Breast epithelium (tissue), 4 donors: ENCODE measurements around the gene GID8. TPM values are rescaled to one million over a fixed set of nuclear protein-coding genes. Genes with fewer than 3 reads are reported as not detected.

Experiments
- DNase-seq, 2 donors: peaks; one replicate each; pipeline ENCODE4 v3.0.0-alpha.2; 2019; ENCODE audit warnings: low spot score in 2 of 2
- H3K27ac ChIP-seq, 2 donors: fragments of 200-600 bp; sonication (generic) in 1 of 2; one replicate each; pipeline ENCODE4 v1.5.1; 2016 to 2019; ENCODE audit warnings: mild to moderate bottlenecking in 1 of 2
- H3K27me3 ChIP-seq, 2 donors: fragments of 200-600 bp; sonication (generic) in 1 of 2; one replicate each; pipeline versions ENCODE4 v1.5.1 to v1.6.0; 2017 to 2019; ENCODE audit warnings: control low read depth in 1 of 2, mild to moderate bottlenecking in 1 of 2
- H3K36me3 ChIP-seq: fragments of 200-600 bp; one replicate; pipeline ENCODE4 v1.5.1; 2019
- H3K4me1 ChIP-seq, 2 donors: fragments of 200-600 bp; sonication (generic); one replicate each; pipeline ENCODE4 v1.5.1; 2016 to 2019; ENCODE audit warnings: control low read depth in 1 of 2
- H3K4me3 ChIP-seq, 3 donors: fragments of 200-600 bp; sonication (generic); 1 replicate in 2 of 3; 2 replicates in 1 of 3; pipeline ENCODE4 v1.5.1; 2016 to 2019; ENCODE audit warnings: mild to moderate bottlenecking in 3 of 3, moderate library complexity in 2 of 3
- H3K9me3 ChIP-seq, 2 donors: fragments of 200-600 bp; sonication (generic) in 1 of 2; one replicate each; pipeline ENCODE4 v1.5.1; 2016 to 2019; ENCODE audit warnings: control low read depth in 1 of 2
- POLR2A ChIP-seq: fragments of 450-650 bp; IDR thresholded peaks from one replicate; pipeline ENCODE4 v1.6.1; 2016; ENCODE audit warnings: antibody characterized with exemption, mild to moderate bottlenecking, moderate library complexity
- POLR2AphosphoS5 ChIP-seq, 3 donors: sonication (generic); formaldehyde crosslinking; IDR thresholded peaks; one replicate each; pipeline ENCODE4 v1.6.1; 2017; ENCODE audit warnings: antibody characterized with exemption in 3 of 3
- intact Hi-C: fragments of 100-400 bp; cut with DNase I; formaldehyde crosslinking; loops from one replicate; pipeline ENCODE4 v1.15.1; 2023; ENCODE audit warnings: low total_unique reads
- total RNA-seq, 3 donors: library from RNA; depleted of rRNA; stranded (reverse); fragments of >200 nt; gene quantifications; one replicate each; pipeline ENCODE4 v1.1.0, GENCODE V29; 2016
- TF ChIP-seq, protein P1 (sequence below), 3 donors: fragments of 450-650 bp; IDR thresholded peaks; one replicate each; pipeline ENCODE4 v1.5.1; 2016 to 2017; ENCODE audit warnings: antibody characterized with exemption in 3 of 3, mild to moderate bottlenecking in 3 of 3, moderate library complexity in 3 of 3

GID8 gene
- total RNA-seq, 3 donors from 2014 or later, result 30.2 to 36.7 (median 31.8) TPM

GRCh38 chr20:62961310-62961783, 23.4 kb downstream of the GID8 start:
- H3K27me3 ChIP-seq, result no peaks in the 10 kb centered on the region
- H3K36me3 ChIP-seq, result no peaks in the 10 kb centered on the region
- TF ChIP-seq POLR2A (no peak), POLR2AphosphoS5 (IDR thresholded peaks at IDR 0.05) (no peak)
- TF ChIP-seq, protein P1, sequence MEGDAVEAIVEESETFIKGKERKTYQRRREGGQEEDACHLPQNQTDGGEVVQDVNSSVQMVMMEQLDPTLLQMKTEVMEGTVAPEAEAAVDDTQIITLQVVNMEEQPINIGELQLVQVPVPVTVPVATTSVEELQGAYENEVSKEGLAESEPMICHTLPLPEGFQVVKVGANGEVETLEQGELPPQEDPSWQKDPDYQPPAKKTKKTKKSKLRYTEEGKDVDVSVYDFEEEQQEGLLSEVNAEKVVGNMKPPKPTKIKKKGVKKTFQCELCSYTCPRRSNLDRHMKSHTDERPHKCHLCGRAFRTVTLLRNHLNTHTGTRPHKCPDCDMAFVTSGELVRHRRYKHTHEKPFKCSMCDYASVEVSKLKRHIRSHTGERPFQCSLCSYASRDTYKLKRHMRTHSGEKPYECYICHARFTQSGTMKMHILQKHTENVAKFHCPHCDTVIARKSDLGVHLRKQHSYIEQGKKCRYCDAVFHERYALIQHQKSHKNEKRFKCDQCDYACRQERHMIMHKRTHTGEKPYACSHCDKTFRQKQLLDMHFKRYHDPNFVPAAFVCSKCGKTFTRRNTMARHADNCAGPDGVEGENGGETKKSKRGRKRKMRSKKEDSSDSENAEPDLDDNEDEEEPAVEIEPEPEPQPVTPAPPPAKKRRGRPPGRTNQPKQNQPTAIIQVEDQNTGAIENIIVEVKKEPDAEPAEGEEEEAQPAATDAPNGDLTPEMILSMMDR (IDR thresholded peaks at IDR 0.05), result no peak

DNA sequence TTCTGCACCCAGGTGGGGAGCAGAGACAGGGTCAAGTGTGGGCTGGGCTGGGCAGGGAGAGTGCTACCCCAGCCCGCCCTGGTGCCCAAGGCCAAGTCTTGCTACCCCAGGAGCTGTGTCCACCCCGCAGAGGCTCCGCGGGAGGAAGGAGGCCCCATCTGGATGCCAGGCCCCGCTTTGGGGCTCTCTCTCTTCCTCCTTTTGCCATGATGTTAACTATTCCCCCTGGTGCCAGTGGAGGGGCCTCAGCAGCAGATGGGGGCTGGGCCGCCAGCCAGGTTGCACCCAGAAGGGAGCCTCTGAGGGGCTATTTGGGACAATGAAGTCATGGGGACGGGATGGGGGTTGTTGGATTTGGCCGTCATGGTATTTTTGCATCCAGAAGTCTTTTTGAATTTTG, 23.9 kb downstream of the GID8 start:
- intact Hi-C loops, result no loop called here
- Histone ChIP-seq H3K36me3 (no peaks in the 10 kb centered on the region), H3K4me1 (no peaks in the 10 kb centered on the region), H3K4me3 (peak overlapping the region in 1 of 3 donors; percentile 11), H3K27me3 (no peaks in the 10 kb centered on the region), H3K9me3 (no peaks in the 10 kb centered on the region), H3K27ac (peak overlapping the region; percentile 62 to 75)
- TF ChIP-seq POLR2A (no peak), POLR2AphosphoS5 (IDR thresholded peaks at IDR 0.05) (no peak)
- TF ChIP-seq, protein P1 (IDR thresholded peaks at IDR 0.05), result no peak
- DNase-seq, result no peak

More at GRCh38 chr20:62961310-62961783, 23.4 kb downstream of the GID8 start:
- intact Hi-C loops, result no loop called here
- peak overlapping the region in 1 of 3 donors; percentile 11 for H3K4me3 ChIP-seq
- H3K9me3 ChIP-seq, result no peaks in the 10 kb centered on the region
- H3K27ac ChIP-seq, result peak overlapping the region; percentile 62 to 75
- peak in 1 of 2 donors; percentile 40 for DNase-seq
- H3K4me1 ChIP-seq, result no peaks in the 10 kb centered on the region

GRCh38 chr20:62962221-62962879, 24.4 kb downstream of the GID8 start:
- no peak overlapping the region for H3K4me3 ChIP-seq
- intact Hi-C loops, result no loop called here
- peak overlapping the region; percentile 62 to 75 for H3K27ac ChIP-seq
- TF ChIP-seq POLR2AphosphoS5 (IDR thresholded peaks at IDR 0.05) (no peak), POLR2A (no peak)
- TF ChIP-seq, protein P1 (IDR thresholded peaks at IDR 0.05), result no peak
- no peaks in the 10 kb centered on the region for H3K9me3 ChIP-seq
- no peak for DNase-seq
- no peaks in the 10 kb centered on the region for H3K4me1 ChIP-seq
- no peaks in the 10 kb centered on the region for H3K36me3 ChIP-seq
- H3K27me3 ChIP-seq, result no peaks in the 10 kb centered on the region

DNA sequence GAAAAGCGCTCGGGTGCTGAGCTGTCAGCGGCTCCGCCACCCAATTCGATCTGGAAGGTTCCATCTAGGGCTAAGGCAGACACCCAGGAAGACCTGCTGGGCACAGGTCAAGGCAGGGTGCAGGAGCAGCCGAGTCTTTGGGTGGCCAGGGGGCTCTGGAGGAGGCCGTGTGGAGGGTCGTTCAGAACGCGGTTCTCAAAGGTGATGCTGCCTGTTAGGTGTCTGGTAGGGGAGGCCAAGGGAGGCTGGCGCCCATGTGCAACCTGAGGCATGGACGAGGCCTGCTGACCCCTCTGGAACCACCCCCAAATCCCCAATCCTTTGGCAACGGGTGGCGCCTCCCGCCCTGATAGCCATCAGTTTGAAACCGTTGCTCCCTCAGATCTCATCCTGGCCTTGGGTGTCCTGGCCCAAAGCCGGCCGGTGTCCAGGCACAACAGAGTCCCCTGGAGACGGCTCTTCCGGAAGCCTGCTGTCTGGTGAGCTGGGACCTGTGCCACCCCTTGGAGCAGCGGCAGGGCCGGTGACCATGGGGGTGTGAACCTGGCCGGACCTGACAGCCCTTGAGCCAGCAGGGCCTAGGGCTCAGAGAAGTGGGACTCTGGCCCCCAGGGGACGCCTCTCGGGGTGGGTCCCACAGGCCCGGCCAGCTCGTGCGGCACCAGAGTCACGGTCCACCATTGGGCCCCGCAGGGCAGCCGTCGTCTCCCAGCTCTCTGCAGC, 25.1 kb downstream of the GID8 start:
- no peaks in the 10 kb centered on the region for H3K9me3 ChIP-seq
- intact Hi-C loops, result no loop called here
- TF ChIP-seq, protein P1 (IDR thresholded peaks at IDR 0.05), result no peak
- no peak for TF ChIP-seq POLR2A
- no peak for TF ChIP-seq POLR2AphosphoS5 (IDR thresholded peaks at IDR 0.05)
- no peaks in the 10 kb centered on the region for H3K36me3 ChIP-seq
- no peak overlapping the region for H3K27ac ChIP-seq
- H3K4me1 ChIP-seq, result no peaks in the 10 kb centered on the region
- no peaks in the 10 kb centered on the region for H3K27me3 ChIP-seq
- no peak overlapping the region for H3K4me3 ChIP-seq
- no peak for DNase-seq
